ENCODE results near the gene C1RL. TPM values are rescaled to one million over a fixed set of nuclear protein-coding genes. Genes with fewer than 3 reads are reported as not detected.

Gene C1RL
- total RNA-seq, 4 donors from 2014 or later, result 85.9 to 126 (median 107) TPM

GRCh38 chr12:7100239-7100638 lies 8.8 kb downstream of the C1RL start:
- TF ChIP-seq, protein P1, sequence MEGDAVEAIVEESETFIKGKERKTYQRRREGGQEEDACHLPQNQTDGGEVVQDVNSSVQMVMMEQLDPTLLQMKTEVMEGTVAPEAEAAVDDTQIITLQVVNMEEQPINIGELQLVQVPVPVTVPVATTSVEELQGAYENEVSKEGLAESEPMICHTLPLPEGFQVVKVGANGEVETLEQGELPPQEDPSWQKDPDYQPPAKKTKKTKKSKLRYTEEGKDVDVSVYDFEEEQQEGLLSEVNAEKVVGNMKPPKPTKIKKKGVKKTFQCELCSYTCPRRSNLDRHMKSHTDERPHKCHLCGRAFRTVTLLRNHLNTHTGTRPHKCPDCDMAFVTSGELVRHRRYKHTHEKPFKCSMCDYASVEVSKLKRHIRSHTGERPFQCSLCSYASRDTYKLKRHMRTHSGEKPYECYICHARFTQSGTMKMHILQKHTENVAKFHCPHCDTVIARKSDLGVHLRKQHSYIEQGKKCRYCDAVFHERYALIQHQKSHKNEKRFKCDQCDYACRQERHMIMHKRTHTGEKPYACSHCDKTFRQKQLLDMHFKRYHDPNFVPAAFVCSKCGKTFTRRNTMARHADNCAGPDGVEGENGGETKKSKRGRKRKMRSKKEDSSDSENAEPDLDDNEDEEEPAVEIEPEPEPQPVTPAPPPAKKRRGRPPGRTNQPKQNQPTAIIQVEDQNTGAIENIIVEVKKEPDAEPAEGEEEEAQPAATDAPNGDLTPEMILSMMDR (IDR thresholded peaks at IDR 0.05), result no peak
- no peak for ATAC-seq (ENCODE audit: low FRiP score)
- no peak for DNase-seq (ENCODE audit: low spot score)

- TF ChIP-seq, protein P1 (IDR thresholded peaks at IDR 0.05), result no peak
- ATAC-seq (ENCODE audit: low FRiP score) (no peak), DNase-seq (ENCODE audit: low spot score) (no peak)
Measured at GRCh38 chr12:7099290-7099996, 9.6 kb downstream of the C1RL start.

GRCh38 chr12:7096979-7097378 lies 12.0 kb downstream of the C1RL start:
- no peak for ATAC-seq (ENCODE audit: low FRiP score)
- DNase-seq (ENCODE audit: low spot score), result no peak
- TF ChIP-seq, protein P1 (IDR thresholded peaks at IDR 0.05), result no peak

DNA sequence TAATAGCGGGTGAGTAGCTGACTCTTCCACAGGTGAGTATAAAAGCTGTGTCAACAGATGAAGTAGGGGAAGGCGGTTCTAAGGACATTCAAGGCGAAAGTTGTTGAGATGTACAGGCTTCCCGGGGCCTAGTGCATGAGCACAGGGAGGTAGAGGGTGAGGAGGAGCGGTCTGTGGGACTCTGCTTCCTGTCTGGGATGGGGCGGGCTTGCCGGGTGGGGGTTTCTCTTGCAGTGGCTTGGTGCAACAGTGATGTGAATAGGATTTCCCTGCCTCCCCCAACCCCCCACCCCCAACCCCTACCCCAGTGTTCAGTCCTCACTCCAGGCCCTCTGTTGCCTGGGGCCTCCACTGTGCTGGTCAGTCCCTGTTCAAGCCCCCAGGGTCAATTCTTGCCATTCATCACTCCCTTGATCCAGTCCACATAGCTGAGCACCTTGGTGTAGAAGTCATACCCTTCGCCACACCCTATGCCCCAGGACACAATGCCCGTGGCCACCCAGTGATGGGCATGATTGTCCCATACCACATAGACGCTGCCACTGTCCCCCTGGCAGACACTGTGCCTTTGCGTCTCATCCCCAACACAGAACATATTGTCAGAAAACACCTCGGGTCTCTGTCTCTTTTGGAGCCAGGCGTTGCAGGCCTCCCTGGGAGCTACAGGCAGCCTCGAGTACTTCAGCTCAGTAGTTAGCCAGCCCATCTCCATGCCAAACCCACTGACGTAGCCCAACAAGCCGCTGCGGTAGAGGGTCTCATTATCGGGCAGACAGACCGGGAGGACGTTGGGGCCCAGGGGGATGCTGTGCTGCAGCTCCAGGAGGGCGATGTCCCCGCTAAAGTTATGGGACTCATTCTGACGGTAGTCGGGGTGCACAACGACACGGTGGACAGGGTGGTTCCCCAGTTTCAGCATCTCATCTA lies 12.7 kb downstream of the C1RL start:
- ATAC-seq (ENCODE audit: low FRiP score), result no peak
- no peak for DNase-seq (ENCODE audit: low spot score)
- TF ChIP-seq, protein P1 (IDR thresholded peaks at IDR 0.05), result no peak

GRCh38 chr12:7093892-7094291 lies 15.1 kb downstream of the C1RL start:
- ATAC-seq (ENCODE audit: low FRiP score), result no peak
- no peak for DNase-seq (ENCODE audit: low spot score)
- TF ChIP-seq, protein P1 (IDR thresholded peaks at IDR 0.05), result no peak

GRCh38 chr12:7093486-7093885 lies 15.5 kb downstream of the C1RL start:
- TF ChIP-seq, protein P1 (IDR thresholded peaks at IDR 0.05), result no peak
- no peak for ATAC-seq (ENCODE audit: low FRiP score)

More at GRCh38 chr12:7093486-7093885, 15.5 kb downstream of the C1RL start:
- DNase-seq (ENCODE audit: low spot score), result no peak
